SJSA1 (cell line): ENCODE data around the gene CASQ2. TPM values are rescaled to one million over a fixed set of nuclear protein-coding genes. Genes with fewer than 3 reads are reported as not detected.

Source experiments
- DNase-seq, 2 experiments: peaks; one replicate each; pipeline ENCODE4 v3.0.0-alpha.2; 2015 to 2020; ENCODE audit warnings: low spot score in 2 of 2, low read depth in 1 of 2
- H3K27ac ChIP-seq: fragments of 250-450 bp; sonication (Bioruptor Pico); 2 replicates; pipeline ENCODE4 v1.5.1; 2020; ENCODE audit warnings: mild to moderate bottlenecking, moderate library complexity
- H3K27me3 ChIP-seq: fragments of 250-450 bp; sonication (Bioruptor Pico); replicated peaks from 2 replicates; pipeline ENCODE4 v1.5.1; 2020; ENCODE audit warnings: mild to moderate bottlenecking, moderate library complexity
- H3K36me3 ChIP-seq: fragments of 250-450 bp; sonication (Bioruptor Pico); 2 replicates; pipeline ENCODE4 v1.5.1; 2020; ENCODE audit warnings: mild to moderate bottlenecking
- H3K4me1 ChIP-seq: fragments of 250-450 bp; sonication (Bioruptor Pico); replicated peaks from 2 replicates; pipeline ENCODE4 v1.6.1; 2021; ENCODE audit warnings: mild to moderate bottlenecking
- H3K4me3 ChIP-seq: fragments of 250-450 bp; sonication (Bioruptor Pico); 2 replicates; pipeline ENCODE4 v1.5.1; 2020; ENCODE audit warnings: mild to moderate bottlenecking
- H3K9me3 ChIP-seq: fragments of 250-450 bp; sonication (Bioruptor Pico); replicated peaks from 2 replicates; pipeline ENCODE4 v1.5.1; 2020; ENCODE audit warnings: mild to moderate bottlenecking
- total RNA-seq: library from RNA; depleted of rRNA; stranded (reverse); fragments of >200 nt; shearing (Covaris generic); gene quantifications from 2 replicates; pipeline ENCODE4 v1.2.3, GENCODE V29; 2014; rRNA removed

The CASQ2 gene
- not detected in 2 replicates for total RNA-seq

DNA sequence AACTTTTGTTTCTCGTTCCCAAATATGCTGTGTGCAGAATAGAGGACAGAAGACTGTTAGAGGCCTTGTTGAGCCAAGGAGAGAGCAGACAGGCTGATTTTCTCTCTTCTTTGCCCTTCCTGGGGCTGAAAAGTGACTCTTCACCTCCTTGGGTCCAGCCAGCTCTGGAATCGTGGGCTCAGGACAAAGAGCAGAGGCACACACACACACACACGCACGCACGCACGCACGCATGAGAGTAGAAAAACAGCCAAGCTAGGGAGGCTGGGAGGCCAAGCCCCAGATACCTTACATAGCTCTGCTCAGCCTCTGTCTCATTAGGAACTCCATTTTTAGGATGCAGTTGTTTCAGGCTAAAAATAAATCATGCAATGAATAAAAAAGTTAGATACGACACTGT lies at the start of gene CASQ2:
CASQ2 (minus strand) TSS at position 166 of the 400 bp plus-strand sequence. CDS start 173 bp downstream, outside the sequence.
- no peaks in the 10 kb centered on the region for H3K36me3 ChIP-seq
- no peaks in the 10 kb centered on the region for H3K4me1 ChIP-seq
- no peaks in the 10 kb centered on the region for H3K9me3 ChIP-seq
- H3K27ac ChIP-seq, result no peak within 1 kb of the TSS
- no peaks in the 10 kb centered on the region; the same call in 1 of the 2 replicates for H3K27me3 ChIP-seq
- no peak within 1 kb of the TSS for H3K4me3 ChIP-seq
- DNase-seq, result no peak

DNA sequence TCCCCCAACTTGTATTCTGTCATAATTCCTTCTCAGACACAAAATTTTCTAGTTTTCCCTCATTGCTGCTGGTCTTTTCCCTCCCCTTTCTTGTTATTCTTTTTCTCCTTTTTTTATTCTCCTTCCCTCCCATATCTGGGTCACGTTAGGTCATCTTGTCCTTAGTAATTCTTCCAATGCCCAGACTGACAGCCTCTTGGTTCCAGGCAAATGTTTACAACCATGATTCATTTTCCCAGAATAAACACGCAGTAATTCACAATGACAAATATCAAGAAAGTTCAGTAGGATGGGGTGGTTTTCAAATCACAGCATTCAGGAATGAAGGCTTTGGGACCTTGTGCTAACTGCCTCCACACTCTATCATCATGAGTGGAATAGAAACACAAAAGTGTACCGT lies 47.2 kb upstream of the CASQ2 start:
- no peaks in the 10 kb centered on the region for H3K36me3 ChIP-seq
- 0 out of 2 replicates have a peak, but pooled peaks cover 2% of the 10 kb centered on the region for H3K27me3 ChIP-seq
- H3K4me3 ChIP-seq, result no peak overlapping the region
- no peak overlapping the region for H3K27ac ChIP-seq
- peak in 1 of 2 experiments; percentile 10 for DNase-seq
- H3K9me3 ChIP-seq, result no peaks in the 10 kb centered on the region
- peaks cover 9% of the 10 kb centered on the region for H3K4me1 ChIP-seq

DNA sequence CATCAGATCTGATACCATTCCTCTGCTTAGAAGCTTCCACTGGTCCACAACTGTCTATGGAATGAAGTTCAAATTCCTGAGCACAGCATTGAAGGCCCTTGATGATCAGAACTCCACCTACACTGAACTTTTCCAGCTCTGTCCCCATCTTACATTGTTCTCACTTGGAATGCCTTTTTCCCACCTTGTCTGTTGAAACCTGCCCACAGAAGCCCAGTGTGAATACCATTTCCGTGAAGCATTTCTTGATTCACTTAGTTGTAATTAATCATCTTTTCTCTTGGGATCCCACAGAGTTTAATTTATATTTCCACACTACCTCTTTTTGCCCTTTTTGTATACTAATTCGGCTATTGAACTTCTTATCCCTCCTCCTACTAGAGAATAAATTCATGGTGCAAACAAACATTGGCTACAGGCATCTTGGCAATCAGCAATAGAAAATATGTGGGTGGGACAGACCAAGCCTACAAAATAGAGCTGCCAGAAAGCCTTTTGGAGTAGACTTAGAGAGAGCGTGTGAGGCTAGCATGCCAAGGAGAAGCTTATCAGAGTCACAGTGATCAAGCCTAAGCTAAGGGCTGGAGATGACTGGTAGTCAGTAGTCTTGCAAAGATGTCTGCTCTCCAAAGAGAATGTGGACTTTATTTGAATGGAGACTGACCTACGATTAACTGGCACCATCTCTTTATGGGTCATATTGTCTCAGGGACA lies 46.3 kb upstream of the CASQ2 start:
- no peaks in the 10 kb centered on the region for H3K36me3 ChIP-seq
- no peaks in the 10 kb centered on the region for H3K9me3 ChIP-seq
- no peak for DNase-seq
- H3K27me3 ChIP-seq, result no peaks in the 10 kb centered on the region
- H3K27ac ChIP-seq, result no peak overlapping the region
- H3K4me1 ChIP-seq, result peaks cover 9% of the 10 kb centered on the region
- H3K4me3 ChIP-seq, result no peak overlapping the region

DNA sequence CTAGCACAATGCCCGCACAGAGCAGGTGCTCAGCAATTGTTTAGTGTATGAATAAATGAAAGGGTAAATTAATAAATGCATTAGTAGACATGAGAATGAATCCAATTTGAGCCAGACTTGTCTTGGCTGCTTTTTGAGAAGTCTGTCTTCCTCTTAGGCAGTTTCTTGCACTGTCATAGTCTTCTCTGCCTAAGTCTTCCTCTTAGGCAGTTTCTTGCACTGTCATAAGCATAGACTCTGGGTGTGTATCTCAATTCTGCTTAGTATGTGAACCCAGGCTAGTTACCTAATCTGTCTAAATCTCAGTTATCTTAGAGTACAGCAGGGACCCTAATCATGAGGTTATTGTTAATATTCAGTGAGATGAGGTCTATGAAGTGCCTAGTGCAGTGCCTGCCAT lies 45.2 kb upstream of the CASQ2 start:
- peaks cover 9% of the 10 kb centered on the region for H3K4me1 ChIP-seq
- no peak overlapping the region for H3K27ac ChIP-seq
- H3K4me3 ChIP-seq, result no peak overlapping the region
- H3K36me3 ChIP-seq, result no peaks in the 10 kb centered on the region
- H3K27me3 ChIP-seq, result no peaks in the 10 kb centered on the region
- no peak for DNase-seq
- H3K9me3 ChIP-seq, result no peaks in the 10 kb centered on the region

GRCh38 chr1:115811140-115811828 lies 42.8 kb upstream of the CASQ2 start:
- Histone ChIP-seq H3K27me3 (no peaks in the 10 kb centered on the region), H3K9me3 (no peaks in the 10 kb centered on the region), H3K4me1 (peaks cover 9% of the 10 kb centered on the region), H3K36me3 (no peaks in the 10 kb centered on the region), H3K27ac (no peak overlapping the region), H3K4me3 (no peak overlapping the region)
- no peak for DNase-seq

- Histone ChIP-seq H3K9me3 (no peaks in the 10 kb centered on the region), H3K27me3 (no peaks in the 10 kb centered on the region), H3K4me3 (no peak overlapping the region), H3K4me1 (peaks cover 3% of the 10 kb centered on the region), H3K27ac (no peak overlapping the region), H3K36me3 (no peaks in the 10 kb centered on the region)
- no peak for DNase-seq
These were observed 42.1 kb upstream of the CASQ2 start for GRCh38 chr1:115810609-115811008.

- Histone ChIP-seq H3K27ac (no peak overlapping the region), H3K9me3 (no peaks in the 10 kb centered on the region), H3K4me1 (no peaks in the 10 kb centered on the region), H3K27me3 (no peaks in the 10 kb centered on the region; the same call in 1 of the 2 replicates), H3K4me3 (no peak overlapping the region), H3K36me3 (no peaks in the 10 kb centered on the region)
- no peak for DNase-seq
These were observed 41.3 kb upstream of the CASQ2 start for GRCh38 chr1:115809847-115810246.

- H3K4me3 ChIP-seq, result no peak overlapping the region
- no peaks in the 10 kb centered on the region for H3K36me3 ChIP-seq
- H3K27me3 ChIP-seq, result no peaks in the 10 kb centered on the region; the same call in 1 of the 2 replicates
- no peak overlapping the region for H3K27ac ChIP-seq
- no peaks in the 10 kb centered on the region for H3K4me1 ChIP-seq
- no peaks in the 10 kb centered on the region; the same call in 1 of the 2 replicates for H3K9me3 ChIP-seq
- DNase-seq, result no peak
These were observed 40.6 kb upstream of the CASQ2 start for GRCh38 chr1:115809076-115809475.

GRCh38 chr1:115807723-115808122 lies 39.2 kb upstream of the CASQ2 start:
- H3K4me3 ChIP-seq, result no peak overlapping the region
- no peaks in the 10 kb centered on the region; the same call in 1 of the 2 replicates for H3K27me3 ChIP-seq
- H3K36me3 ChIP-seq, result no peaks in the 10 kb centered on the region
- H3K27ac ChIP-seq, result no peak overlapping the region
- no peaks in the 10 kb centered on the region for H3K4me1 ChIP-seq
- peak; percentile 52 to 62 for DNase-seq
- H3K9me3 ChIP-seq, result no peaks in the 10 kb centered on the region; the same call in 1 of the 2 replicates

DNA sequence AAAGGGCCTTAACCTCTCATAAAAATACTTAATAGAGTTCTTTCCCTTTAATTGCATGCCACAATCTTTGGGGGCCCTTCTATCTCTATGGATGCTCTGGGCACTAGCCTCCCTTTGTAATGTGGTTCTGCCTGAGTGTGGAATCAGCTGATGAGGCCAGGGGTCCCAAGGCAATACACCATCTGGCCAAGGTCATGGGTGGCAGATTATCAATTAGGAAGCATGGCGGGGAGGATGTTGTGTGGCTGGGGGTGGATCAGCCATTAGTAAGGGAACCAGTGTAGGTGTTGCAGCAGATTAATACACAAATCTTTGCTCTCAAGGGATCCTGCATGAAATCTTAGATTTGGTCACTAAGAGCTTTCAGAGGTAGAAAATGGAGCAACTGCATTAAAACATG lies 37.1 kb upstream of the CASQ2 start:
- Histone ChIP-seq H3K27ac (no peak overlapping the region), H3K36me3 (no peaks in the 10 kb centered on the region), H3K4me1 (no peaks in the 10 kb centered on the region), H3K27me3 (peaks cover 3% of the 10 kb centered on the region), H3K4me3 (no peak overlapping the region), H3K9me3 (no peaks in the 10 kb centered on the region; the same call in 1 of the 2 replicates)
- DNase-seq, result no peak

GRCh38 chr1:115802416-115802815 lies 33.9 kb upstream of the CASQ2 start:
- Histone ChIP-seq H3K4me1 (no peaks in the 10 kb centered on the region), H3K4me3 (no peak overlapping the region), H3K27ac (no peak overlapping the region), H3K36me3 (no peaks in the 10 kb centered on the region), H3K9me3 (no peaks in the 10 kb centered on the region; the same call in 1 of the 2 replicates), H3K27me3 (peaks cover 3% of the 10 kb centered on the region)
- no peak for DNase-seq

DNA sequence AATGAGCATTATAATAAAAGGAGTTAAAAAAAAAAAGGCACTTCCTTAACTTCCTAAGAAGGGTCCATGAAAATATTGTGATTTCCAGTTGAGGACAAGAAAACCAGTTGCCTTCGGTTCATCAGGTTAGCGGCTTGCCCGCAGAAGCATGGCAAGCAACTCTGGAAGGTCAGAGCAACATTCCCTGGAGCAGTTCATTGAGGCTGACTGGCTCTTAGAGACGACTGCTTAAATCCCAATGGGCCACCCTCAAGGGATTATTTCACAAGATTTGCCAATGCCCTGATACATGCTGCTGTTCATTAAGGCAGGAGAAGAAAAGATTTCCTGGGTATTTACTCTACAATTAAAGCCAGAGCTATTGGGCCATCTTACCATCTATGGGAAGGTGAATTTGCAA lies 29.0 kb upstream of the CASQ2 start:
- H3K4me1 ChIP-seq, result no peaks in the 10 kb centered on the region
- H3K27me3 ChIP-seq, result peaks cover 3% of the 10 kb centered on the region
- H3K9me3 ChIP-seq, result no peaks in the 10 kb centered on the region
- no peak overlapping the region for H3K27ac ChIP-seq
- no peak for DNase-seq
- H3K36me3 ChIP-seq, result no peaks in the 10 kb centered on the region
- no peak overlapping the region for H3K4me3 ChIP-seq

- H3K9me3 ChIP-seq, result no peaks in the 10 kb centered on the region
- H3K27me3 ChIP-seq, result peaks cover under 1% of the 10 kb centered on the region
- H3K36me3 ChIP-seq, result no peaks in the 10 kb centered on the region
- H3K4me3 ChIP-seq, result no peak overlapping the region
- no peak overlapping the region for H3K27ac ChIP-seq
- H3K4me1 ChIP-seq, result no peaks in the 10 kb centered on the region
- DNase-seq, result no peak
These were observed 28.4 kb upstream of the CASQ2 start for GRCh38 chr1:115796897-115797296.

DNA sequence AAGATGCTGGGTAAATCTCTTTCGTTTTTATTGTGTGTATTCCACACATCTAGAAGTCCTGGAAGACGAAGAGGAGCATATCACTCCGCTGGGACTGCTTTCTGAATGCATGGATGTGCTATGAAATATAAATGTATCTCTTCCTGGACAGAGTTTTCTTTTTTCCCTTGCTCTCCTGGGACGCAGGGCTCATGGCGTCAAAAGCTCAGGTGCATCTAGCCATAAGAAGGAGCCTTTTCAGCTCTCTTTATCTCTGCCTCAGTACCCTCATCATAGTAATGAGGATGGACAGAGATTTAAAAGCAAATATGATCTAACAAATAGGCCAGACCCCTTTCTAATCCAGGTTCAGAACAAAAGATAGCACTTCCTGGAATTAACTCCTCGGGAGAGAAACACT lies 27.5 kb upstream of the CASQ2 start:
- no peak for DNase-seq
- Histone ChIP-seq H3K4me1 (no peaks in the 10 kb centered on the region), H3K4me3 (no peak overlapping the region), H3K27me3 (no peaks in the 10 kb centered on the region; the same call in 1 of the 2 replicates), H3K9me3 (no peaks in the 10 kb centered on the region), H3K27ac (no peak overlapping the region), H3K36me3 (no peaks in the 10 kb centered on the region)
